RWPE1 (cell line): ENCODE results near the gene ALK.

Experiments used
- CTCF ChIA-PET: fragments of 350-600 bp; sonication (Branson Sonifier 250); formaldehyde crosslinking; extraction: SDS; loops from one replicate; lab custom pipeline; 2021; lab: Yijun Ruan, JAX
- POLR2A ChIA-PET: fragments of 400-600 bp; formaldehyde crosslinking; extraction: SDS; loops from one replicate; lab custom pipeline; 2020; ENCODE audit warnings: antibody characterized with exemption; ENCODE audit not compliant: low non-redundant PET; lab: Yijun Ruan, JAX
- DNase-seq: peaks from one replicate; pipeline ENCODE4 v3.0.0; 2012; ENCODE audit warnings: low spot score
- H3K27ac ChIP-seq: fragments of 450-650 bp; 2 replicates; pipeline ENCODE4 v1.5.1; 2017
- CTCF ChIP-seq: fragments of 450-650 bp; conservative IDR thresholded peaks from 2 replicates; pipeline ENCODE4 v1.5.1; 2017; ENCODE audit warnings: low read depth, mild to moderate bottlenecking

Gene ALK

DNA sequence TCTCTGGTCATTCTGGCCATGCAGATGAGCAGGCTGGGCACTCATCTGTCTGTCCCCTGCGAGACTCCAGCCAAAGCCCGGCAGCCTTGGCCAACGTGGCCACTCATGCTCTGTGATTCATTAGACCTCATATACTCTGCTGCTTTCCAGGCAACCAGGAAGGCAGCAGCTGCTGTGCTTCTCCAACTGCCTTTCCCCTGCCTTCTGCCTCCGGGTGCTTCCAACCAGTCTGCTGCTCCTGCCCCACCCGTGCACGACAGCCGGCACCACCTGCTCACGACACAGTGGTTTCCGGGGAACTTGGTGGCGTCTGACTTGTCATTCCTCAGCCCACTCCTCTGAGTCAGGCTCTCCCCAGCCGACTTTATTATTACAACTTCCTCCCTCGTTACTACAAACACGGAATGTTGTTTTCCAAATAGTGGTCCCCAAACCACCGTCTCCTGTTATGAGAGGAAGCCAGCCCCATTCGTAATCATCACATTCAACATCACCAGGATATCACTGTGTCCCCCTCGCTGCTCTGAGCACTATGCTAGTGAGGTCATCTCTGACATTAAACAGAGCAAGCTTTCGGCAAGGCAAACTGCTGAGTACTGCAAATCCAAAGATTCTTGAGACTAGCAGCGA is 392.4 kb downstream of the ALK start:
- TF ChIP-seq CTCF, result no peak
- CTCF ChIA-PET, result no interaction called here
- POLR2A ChIA-PET, result no interaction called here
- no peak overlapping the region for H3K27ac ChIP-seq
- DNase-seq, result no peak

DNA sequence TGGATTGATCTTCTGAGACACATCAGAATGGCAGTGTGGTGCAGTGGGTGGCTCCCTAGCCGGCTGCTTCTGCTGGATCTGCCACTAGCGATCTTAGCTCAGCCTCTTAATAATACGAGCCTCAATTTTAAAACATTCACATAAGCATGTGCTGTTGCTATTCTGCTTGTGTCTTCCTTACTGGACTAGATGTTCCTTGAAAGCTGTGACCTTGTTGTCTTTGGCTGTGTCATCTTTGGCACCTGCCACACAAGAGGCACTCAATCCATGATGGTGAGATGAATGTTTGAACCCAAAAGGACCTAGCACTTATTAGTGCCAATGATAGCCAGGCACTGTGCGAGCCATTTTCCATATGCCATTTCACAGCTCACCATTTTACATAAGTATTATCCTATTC is 393.0 kb downstream of the ALK start:
- no peak for TF ChIP-seq CTCF
- POLR2A ChIA-PET, result no interaction called here
- CTCF ChIA-PET, result no interaction called here
- no peak overlapping the region for H3K27ac ChIP-seq
- no peak for DNase-seq

DNA sequence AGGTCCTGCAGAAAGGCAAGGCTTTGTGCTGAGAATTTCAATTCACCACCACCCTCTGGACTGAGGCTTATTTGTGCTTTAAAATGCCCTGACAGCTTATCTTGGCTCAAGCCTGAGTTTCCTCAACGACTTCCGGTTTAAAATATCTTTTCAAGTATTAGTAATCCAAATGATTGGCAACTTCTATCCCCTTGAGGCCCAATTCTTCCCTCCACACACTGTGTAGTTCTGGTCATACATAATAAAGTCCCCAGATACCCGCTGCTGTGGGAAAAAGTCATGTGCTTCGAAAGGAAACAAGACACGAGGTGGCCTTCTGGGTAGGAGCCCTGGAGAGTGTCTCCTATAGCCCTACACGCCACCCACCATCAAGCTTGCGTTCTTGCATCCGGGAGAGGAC is 393.4 kb downstream of the ALK start:
- ChIA-PET POLR2A (no interaction called here), CTCF (no interaction called here)
- no peak for DNase-seq
- no peak overlapping the region for H3K27ac ChIP-seq
- no peak for TF ChIP-seq CTCF

DNA sequence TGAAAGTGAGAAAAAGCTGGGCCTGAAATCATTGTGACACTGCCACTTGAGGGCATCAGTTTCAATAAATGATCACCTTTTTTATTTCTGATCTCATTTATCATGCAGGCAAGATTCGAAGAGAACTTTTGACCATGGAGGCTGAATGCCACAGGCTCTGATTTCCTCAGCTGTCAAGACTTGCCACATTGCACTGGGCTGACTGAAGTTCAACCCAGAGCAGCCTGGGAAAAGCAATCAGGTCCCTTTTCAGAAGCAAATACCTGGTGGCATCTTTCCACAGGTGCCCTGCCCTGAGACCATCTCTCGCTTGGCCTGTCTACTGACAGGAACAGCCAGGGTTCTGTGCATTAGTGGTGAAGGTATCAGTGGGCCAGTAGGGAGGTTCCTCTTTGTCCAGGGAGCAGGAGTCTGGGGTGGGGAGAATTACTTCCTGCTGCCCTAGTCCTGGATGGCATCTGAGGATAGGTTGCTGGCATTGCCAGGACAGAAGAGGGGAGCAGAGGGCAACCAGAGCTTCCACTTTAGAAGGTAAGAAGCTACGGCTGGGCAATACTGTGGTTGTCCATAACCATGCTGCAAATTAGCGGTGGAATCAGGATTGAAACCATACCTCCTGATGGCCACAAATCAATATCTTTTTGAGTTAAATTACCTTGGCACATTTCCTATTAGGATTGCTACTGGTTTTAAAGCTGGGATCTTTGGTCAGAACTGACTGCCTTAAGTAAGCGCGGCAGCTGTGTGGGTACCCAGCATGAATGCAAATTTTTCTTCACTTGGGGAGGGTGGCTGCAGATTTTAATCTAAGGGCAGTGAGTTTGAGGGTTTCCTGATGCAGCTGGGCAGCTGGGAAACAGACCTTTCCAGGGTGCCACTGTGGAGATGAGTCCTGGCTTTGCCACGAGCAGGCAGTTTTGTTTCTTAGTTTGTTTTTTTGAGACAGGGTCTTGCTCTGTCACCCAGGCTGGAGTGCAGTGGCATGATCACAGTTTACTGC is 394.5 kb downstream of the ALK start:
- no peak for DNase-seq
- TF ChIP-seq CTCF, result no peak
- H3K27ac ChIP-seq, result no peak overlapping the region
- POLR2A ChIA-PET, result no interaction called here
- CTCF ChIA-PET, result no interaction called here

DNA sequence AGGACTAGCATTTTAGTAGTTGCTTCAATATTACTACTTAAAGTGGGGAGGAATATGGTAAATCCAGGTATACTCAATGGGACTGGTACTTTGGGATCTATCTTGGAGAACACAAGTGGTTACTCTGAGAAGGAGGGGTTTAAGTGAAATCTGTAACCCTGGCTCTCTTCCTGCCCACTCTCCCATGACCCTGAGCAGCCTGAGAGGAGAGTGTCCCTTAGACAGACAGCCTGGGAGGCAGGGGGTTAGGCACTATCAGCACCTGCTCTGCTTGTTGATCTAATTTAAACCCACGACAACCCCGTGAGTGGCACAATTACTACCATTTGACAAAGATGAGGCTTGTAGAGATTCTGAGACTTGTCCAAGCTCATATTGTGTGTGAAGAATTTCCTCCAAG is 395.5 kb downstream of the ALK start:
- TF ChIP-seq CTCF, result no peak
- DNase-seq, result no peak
- no peak overlapping the region for H3K27ac ChIP-seq
- CTCF ChIA-PET, result no interaction called here
- POLR2A ChIA-PET, result no interaction called here

GRCh38 chr2:29524652-29525051 is 396.7 kb downstream of the ALK start:
- POLR2A ChIA-PET, result no interaction called here
- no peak overlapping the region for H3K27ac ChIP-seq
- no peak for TF ChIP-seq CTCF
- CTCF ChIA-PET, result no interaction called here
- DNase-seq, result no peak
